Kidney (tissue), 14 donors: ENCODE data around the gene HOXA10. TPM values are rescaled to one million over a fixed set of nuclear protein-coding genes. Genes with fewer than 3 reads are reported as not detected.

ENCODE experiments used
- DNase-seq, 5 donors: peaks; one replicate each; pipeline ENCODE4 v3.0.0-alpha.2; 2013 to 2020
- FAIRE-seq: peaks from 2 replicates; lab custom pipeline; 2012; peaks lifted over from hg19 to GRCh38; lab: Jason Lieb, UNC
- H3K27ac ChIP-seq, 2 donors: one replicate each; pipeline ENCODE4 v1.7.0; 2013; ENCODE audit warnings: low read depth in 2 of 2, low read length in 2 of 2, inconsistent platforms in 1 of 2
- H3K27me3 ChIP-seq: one replicate; pipeline ENCODE4 v1.7.1; 2013; ENCODE audit warnings: low read length, inconsistent platforms; ENCODE audit not compliant: control insufficient read depth, insufficient read depth
- H3K36me3 ChIP-seq, 3 donors: one replicate each; pipeline versions ENCODE4 v1.7.0 to v1.7.1; 2013; ENCODE audit warnings: low read length in 3 of 3, control low read depth in 1 of 3, inconsistent platforms in 1 of 3; ENCODE audit not compliant: insufficient read depth in 3 of 3, control insufficient read depth in 2 of 3
- H3K4me1 ChIP-seq, 3 donors: one replicate each; pipeline versions ENCODE4 v1.7.0 to v1.7.1; 2013; ENCODE audit warnings: low read length in 3 of 3, inconsistent platforms in 1 of 3, low read depth in 1 of 3; ENCODE audit not compliant: control insufficient read depth in 2 of 3, insufficient read depth in 2 of 3
- H3K4me3 ChIP-seq, 3 donors: one replicate each; pipeline versions ENCODE4 v1.7.0 to v1.8.1; 2013; ENCODE audit warnings: low read length in 3 of 3, control low read depth in 1 of 3, inconsistent platforms in 1 of 3
- H3K9ac ChIP-seq, 3 donors: one replicate each; pipeline versions ENCODE4 v1.7.0 to v1.7.1; 2013; ENCODE audit warnings: low read length in 3 of 3, control low read depth in 1 of 3, inconsistent platforms in 1 of 3
- H3K9me3 ChIP-seq, 3 donors: one replicate each; pipeline versions ENCODE4 v1.7.0 to v1.7.1; 2013; ENCODE audit warnings: low read length in 3 of 3, control low read depth in 1 of 3, inconsistent platforms in 1 of 3; ENCODE audit not compliant: control insufficient read depth in 2 of 3, insufficient read depth in 1 of 3
- CTCF ChIP-seq: IDR thresholded peaks from 3 replicates; pipeline ENCODE4 v1.5.1; 2012; ENCODE audit warnings: mild to moderate bottlenecking, moderate library complexity, borderline replicate concordance; ENCODE audit not compliant: insufficient read depth; ENCODE audit errors: extremely low read depth
- intact Hi-C: fragments of 100-400 bp; cut with DNase I; formaldehyde crosslinking; loops from one replicate; pipeline ENCODE4 v1.11.1; 2022
- polyA plus RNA-seq: library from polyadenylated mRNA; stranded (reverse); fragments of 350-450 nt; fragmentation: Illumina TruSeq; extraction: RNeasy Lipid Tissue Mini Kit (QIAGEN cat#74804); gene quantifications from one replicate; pipeline ENCODE4 v1.2.3, GENCODE V29; 2014; ENCODE audit warnings: low read depth, low replicate concordance; ENCODE audit not compliant: insufficient read depth
- total RNA-seq: library from RNA; stranded (reverse); fragmentation: NEBNext Ultra II Directional; extraction: Animal tissue kit (Norgen Biotek cat#: 25700); gene quantifications from one replicate; pipeline ENCODE4 v1.2.1, GENCODE V29; 2021
- donor health status: control.
- donor health status: control.
- donor health status: control.
- donor health status: control.
- donor health status: control.
- donor health status: DM: yes; HTN: yes; CAD: no.
- donor health status: Normal renal cell carcinoma (clear cell type).

HOXA10 gene
- total and polyA plus RNA-seq, 2 donors from 2014 or later = 16.3 to 17.9 TPM

DNA sequence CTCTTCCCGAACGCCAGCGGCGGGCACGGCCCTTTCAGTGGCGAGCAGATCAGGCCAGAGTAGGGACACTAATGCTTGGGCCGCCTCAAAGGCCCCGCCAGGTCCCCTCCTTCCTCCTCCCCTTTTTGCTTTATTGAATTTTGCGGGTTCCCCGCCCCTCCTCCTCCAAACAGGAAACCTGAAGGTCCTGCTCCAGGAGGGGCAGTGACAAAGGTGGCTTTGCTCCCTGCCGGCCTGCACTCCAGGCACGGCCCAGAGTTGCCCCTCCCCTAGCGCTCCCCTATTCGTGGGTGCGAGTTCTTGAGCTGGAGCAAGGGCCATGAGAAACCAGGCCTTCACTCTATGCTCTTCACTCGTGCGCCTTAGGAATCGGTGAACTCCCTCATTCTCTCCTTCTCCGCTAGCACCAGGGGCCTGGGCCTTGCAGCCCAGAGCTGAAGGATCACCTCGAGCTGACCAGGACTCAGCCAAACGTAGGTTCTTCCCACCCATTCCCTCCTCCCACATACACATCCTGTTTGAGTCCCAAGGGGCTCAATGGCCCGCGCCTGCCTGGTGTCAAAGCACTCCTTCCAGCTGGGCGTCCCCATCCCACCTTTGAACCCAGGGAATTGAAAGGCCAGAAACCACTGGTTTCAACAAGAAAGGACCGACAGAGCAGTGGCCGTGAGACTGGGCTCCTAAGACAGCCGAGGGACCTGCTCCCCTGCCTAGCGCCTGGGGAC lies 25.9 kb downstream of the HOXA10 start:
- Histone ChIP-seq H3K27ac (peak overlapping the region; percentile 97 to 98), H3K9ac (peak overlapping the region; percentile 83 to 85 (median 85)), H3K4me3 (peak overlapping the region; percentile 56 to 87 (median 83)), H3K4me1 (peaks cover 0 to 16% (median 13%) of the 10 kb centered on the region in 3 donors), H3K9me3 (no peaks in the 10 kb centered on the region), H3K27me3 (no peaks in the 10 kb centered on the region), H3K36me3 (peaks cover 0 to 2% (median 0%) of the 10 kb centered on the region in 3 donors)
- DNase-seq (peak in 4 of 5 donors; percentile 78 to 87 (median 82)), FAIRE-seq (no peak)
- no peak for TF ChIP-seq CTCF
- intact Hi-C loops = no loop called here

DNA sequence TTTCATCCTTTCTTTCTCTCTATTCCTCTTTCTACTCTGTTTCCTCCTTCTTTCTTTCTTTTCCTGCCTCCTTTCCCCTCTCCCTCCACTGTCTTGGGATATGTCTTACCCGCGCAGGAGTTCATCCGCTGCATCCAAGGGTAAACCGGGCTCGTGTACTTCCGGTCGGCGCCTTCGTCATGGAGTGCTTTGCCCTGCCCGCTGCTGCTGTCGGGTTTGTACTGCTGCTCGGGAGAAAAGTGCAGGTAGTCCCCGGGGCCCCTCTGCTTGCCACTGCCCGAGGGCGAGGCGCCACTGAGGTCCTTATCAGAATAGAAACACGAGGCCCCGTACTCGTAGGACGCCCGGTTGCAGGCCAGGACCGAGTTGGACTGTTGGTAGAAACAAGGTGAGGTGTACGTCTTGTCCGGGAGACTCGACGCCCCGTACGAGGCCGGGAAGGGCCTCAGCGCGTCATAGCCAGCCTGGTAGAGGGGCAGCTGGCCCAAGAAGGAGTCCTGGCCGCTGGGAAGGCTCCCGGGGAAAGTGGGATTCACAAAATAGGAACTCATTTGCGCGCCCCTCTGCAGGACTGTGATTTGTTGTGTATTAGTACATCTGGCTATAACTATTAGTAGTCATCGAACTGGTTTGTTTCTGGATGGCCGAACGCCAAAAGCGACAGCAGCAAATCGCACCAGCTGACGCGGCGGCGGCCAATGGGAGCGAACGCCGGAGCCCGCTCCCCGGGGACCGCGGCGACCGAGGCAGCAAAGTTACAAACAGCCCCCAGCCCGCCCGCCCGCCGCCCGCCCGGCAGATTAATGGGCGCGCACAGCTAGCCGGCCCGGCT lies 26.7 kb downstream of the HOXA10 start, which contains the start of gene HOXA6:
Gene HOXA6, minus strand, starts transcription at position 576 of the 832 bp plus-strand sequence. Its CDS starts 25 bp downstream, at position 551.
- H3K4me1 ChIP-seq = peaks cover 0 to 16% (median 10%) of the 10 kb centered on the region in 3 donors

More for the DNA sequence above, 26.7 kb downstream of the HOXA10 start, which contains the start of gene HOXA6:
- TF ChIP-seq CTCF = no peak
- Histone ChIP-seq H3K27ac (peak within 1 kb of the TSS; percentile 97 to 98), H3K9me3 (no peaks in the 10 kb centered on the region), H3K36me3 (peaks cover 0 to 2% (median 0%) of the 10 kb centered on the region in 3 donors), H3K27me3 (no peaks in the 10 kb centered on the region), H3K9ac (peak within 1 kb of the TSS; percentile 83 to 85 (median 85)), H3K4me3 (peak within 1 kb of the TSS; percentile 56 to 87 (median 83))
- FAIRE-seq = no peak
- peak in 4 of 5 donors; percentile 74 to 95 (median 83) for DNase-seq
- intact Hi-C loops = no loop called here
